Gastrocnemius medialis (tissue), 4 donors: ENCODE results near the gene ADGRF5. TPM values are rescaled to one million over a fixed set of nuclear protein-coding genes. Genes with fewer than 3 reads are reported as not detected.

Source experiments
- ATAC-seq, 2 donors: fragments of 150-250 bp; one replicate each; pipeline ENCODE4 v1.9.1; 2016
- DNase-seq, 2 donors: peaks; one replicate each; pipeline ENCODE4 v3.0.0-alpha.2; 2019
- H3K27ac ChIP-seq, 4 donors: fragments of 200-600 bp; sonication (generic); 1 replicate in 1 of 4; 2 replicates in 3 of 4; pipeline ENCODE4 v1.5.1; 2016 to 2018; ENCODE audit warnings: mild to moderate bottlenecking in 2 of 4, moderate library complexity in 1 of 4
- H3K27me3 ChIP-seq, 3 donors: fragments of 200-600 bp; sonication (generic) in 2 of 3; 1 replicate in 1 of 3; 2 replicates in 2 of 3; pipeline versions ENCODE4 v1.5.1 to v1.6.0; 2016 to 2019; ENCODE audit warnings: mild to moderate bottlenecking in 1 of 3, moderate library complexity in 1 of 3
- H3K36me3 ChIP-seq, 2 donors: fragments of 200-600 bp; sonication (generic) in 1 of 2; one replicate each; pipeline ENCODE4 v1.5.1; 2017 to 2018
- H3K4me1 ChIP-seq, 2 donors: fragments of 200-600 bp; sonication (generic) in 1 of 2; one replicate each; pipeline ENCODE4 v1.5.1; 2016 to 2017; ENCODE audit warnings: mild to moderate bottlenecking in 2 of 2
- H3K4me3 ChIP-seq, 4 donors: fragments of 200-600 bp; sonication (generic) in 3 of 4; 1 replicate in 1 of 4; 2 replicates in 3 of 4; pipeline ENCODE4 v1.5.1; 2016 to 2019; ENCODE audit warnings: mild to moderate bottlenecking in 2 of 4
- H3K9me3 ChIP-seq, 3 donors: fragments of 200-600 bp; sonication (generic) in 2 of 3; 1 replicate in 1 of 3; 2 replicates in 2 of 3; pipeline ENCODE4 v1.5.1; 2016 to 2019
- CTCF ChIP-seq, 5 experiments: fragments of 450-650 bp in 3 of 5; fragments of 200-600 bp in 2 of 5; sonication (generic) in 2 of 5; IDR thresholded peaks in 4 of 5; conservative IDR thresholded peaks in 1 of 5; 1 replicate in 4 of 5; 2 replicates in 1 of 5; pipeline ENCODE4 v1.5.1; 2016 to 2019; ENCODE audit warnings: antibody characterized with exemption in 5 of 5, mild to moderate bottlenecking in 3 of 5, moderate library complexity in 3 of 5
- POLR2A ChIP-seq, 2 donors: fragments of 450-650 bp; IDR thresholded peaks; one replicate each; pipeline ENCODE4 v1.6.1; 2017; ENCODE audit warnings: antibody characterized with exemption in 2 of 2, mild to moderate bottlenecking in 2 of 2, moderate library complexity in 2 of 2
- in situ Hi-C, 4 donors: fragments of 200-750 bp; cut with MboI; loops; one replicate each; pipeline versions ENCODE4 v1.15.0 to v1.8.0; 2017; ENCODE audit warnings: low sequenced_read_pairs in 4 of 4
- intact Hi-C: fragments of 100-400 bp; cut with DNase I; formaldehyde crosslinking; loops from one replicate; pipeline ENCODE4 v1.15.1; 2023; ENCODE audit warnings: low total_unique reads
- total RNA-seq, 4 donors: library from RNA; depleted of rRNA; stranded (reverse); fragments of >200 nt; gene quantifications; one replicate each; pipeline versions ENCODE4 v1.1.0 to v1.2.3, GENCODE V29; 2016

Gene ADGRF5
- total RNA-seq, 4 donors from 2014 or later = 27.6 to 49.2 (median 41.0) TPM

- Histone ChIP-seq H3K27me3 (no peaks in the 10 kb centered on the region), H3K36me3 (no peaks in the 10 kb centered on the region), H3K4me1 (peaks cover 4 to 11% of the 10 kb centered on the region in 2 donors), H3K4me3 (no peak overlapping the region), H3K9me3 (no peaks in the 10 kb centered on the region), H3K27ac (peak overlapping the region; percentile 57 to 79 (median 74))
- ATAC-seq (peak; percentile 59 to 73), DNase-seq (no peak)
- no peak for TF ChIP-seq CTCF (IDR thresholded peaks at IDR 0.05 in 4 of 5, conservative IDR thresholded peaks at IDR 0.05 in 1 of 5)
- no peak for TF ChIP-seq POLR2A (IDR thresholded peaks at IDR 0.05)
- in situ Hi-C loops = no loop called here
- intact Hi-C loops = no loop called here
Measured at GRCh38 chr6:46948699-46949098, 27.0 kb upstream of the ADGRF5 start.

- Histone ChIP-seq H3K36me3 (no peaks in the 10 kb centered on the region), H3K9me3 (no peaks in the 10 kb centered on the region), H3K27ac (peak overlapping the region; percentile 41 to 79 (median 60)), H3K27me3 (no peaks in the 10 kb centered on the region), H3K4me3 (no peak overlapping the region), H3K4me1 (peaks cover 4 to 11% of the 10 kb centered on the region in 2 donors)
- in situ Hi-C loops (no loop called here), intact Hi-C loops (no loop called here)
- no peak for DNase-seq
- TF ChIP-seq POLR2A (IDR thresholded peaks at IDR 0.05) (no peak), CTCF (IDR thresholded peaks at IDR 0.05 in 4 of 5, conservative IDR thresholded peaks at IDR 0.05 in 1 of 5) (no peak)
- no peak for ATAC-seq
Measured at GRCh38 chr6:46947497-46947896, 25.8 kb upstream of the ADGRF5 start.

- H3K9me3 ChIP-seq = no peaks in the 10 kb centered on the region
- H3K4me1 ChIP-seq = peaks cover 0 to 9% of the 10 kb centered on the region in 2 donors
- DNase-seq (no peak), ATAC-seq (no peak)
- peak overlapping the region in 2 of 4 donors; percentile 8 to 33 for H3K27ac ChIP-seq
- H3K36me3 ChIP-seq = no peaks in the 10 kb centered on the region
- TF ChIP-seq CTCF (IDR thresholded peaks at IDR 0.05 in 4 of 5, conservative IDR thresholded peaks at IDR 0.05 in 1 of 5) = no peak
- no peak for TF ChIP-seq POLR2A (IDR thresholded peaks at IDR 0.05)
- in situ Hi-C loops (no loop called here), intact Hi-C loops (no loop called here)
- H3K27me3 ChIP-seq = no peaks in the 10 kb centered on the region
- H3K4me3 ChIP-seq = no peak overlapping the region
Measured at GRCh38 chr6:46940433-46941226, 18.9 kb upstream of the ADGRF5 start.

GRCh38 chr6:46937642-46938041 is 15.9 kb upstream of the ADGRF5 start:
- in situ Hi-C loops = no loop called here
- Histone ChIP-seq H3K27me3 (no peaks in the 10 kb centered on the region), H3K4me3 (no peak overlapping the region), H3K4me1 (peaks cover 0 to 18% of the 10 kb centered on the region in 2 donors), H3K36me3 (no peaks in the 10 kb centered on the region), H3K27ac (no peak overlapping the region), H3K9me3 (no peaks in the 10 kb centered on the region)
- DNase-seq (no peak), ATAC-seq (no peak)
- intact Hi-C loops = no loop called here
- TF ChIP-seq CTCF (IDR thresholded peaks at IDR 0.05 in 4 of 5, conservative IDR thresholded peaks at IDR 0.05 in 1 of 5) (no peak), POLR2A (IDR thresholded peaks at IDR 0.05) (no peak)
